HG02970 (cell line): ENCODE measurements around the gene RBPJL.

Source experiments
- ATAC-seq: cut with Tn5 transposase; IDR thresholded peaks from one replicate; pipeline ENCODE4 v1.9.1; 2021; ENCODE audit warnings: mild to moderate bottlenecking, moderate library complexity, moderate number of reproducible peaks; ENCODE audit not compliant: unreplicated experiment, low FRiP score

Gene RBPJL

GRCh38 chr20:45306431-45306982 is at the start of gene RBPJL:
TSS of gene RBPJL (plus strand) at chr20:45306840. CDS start at chr20:45306923, 83 bp downstream.
- no peak for ATAC-seq

GRCh38 chr20:45257161-45257560 is 49.5 kb upstream of the RBPJL start:
- no peak for ATAC-seq

DNA sequence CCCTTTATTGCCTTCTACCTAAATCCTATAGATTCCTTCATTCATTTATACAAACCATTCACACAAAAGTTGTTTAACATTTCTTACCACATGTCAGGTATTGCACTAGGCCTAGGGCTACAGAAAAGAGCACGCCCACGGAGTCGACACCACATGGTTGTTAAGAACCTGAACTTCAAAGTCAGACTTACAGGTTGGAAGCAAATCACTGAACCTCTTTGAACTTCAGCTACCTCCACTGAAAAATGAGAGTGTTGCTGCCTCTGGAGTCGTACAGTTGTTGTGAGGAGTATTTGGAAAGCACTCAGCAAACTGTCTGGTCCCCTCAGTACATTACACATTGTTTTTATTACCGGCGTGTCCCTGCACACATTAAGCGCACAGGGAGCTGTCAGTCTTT is 48.9 kb upstream of the RBPJL start:
- ATAC-seq = no peak

DNA sequence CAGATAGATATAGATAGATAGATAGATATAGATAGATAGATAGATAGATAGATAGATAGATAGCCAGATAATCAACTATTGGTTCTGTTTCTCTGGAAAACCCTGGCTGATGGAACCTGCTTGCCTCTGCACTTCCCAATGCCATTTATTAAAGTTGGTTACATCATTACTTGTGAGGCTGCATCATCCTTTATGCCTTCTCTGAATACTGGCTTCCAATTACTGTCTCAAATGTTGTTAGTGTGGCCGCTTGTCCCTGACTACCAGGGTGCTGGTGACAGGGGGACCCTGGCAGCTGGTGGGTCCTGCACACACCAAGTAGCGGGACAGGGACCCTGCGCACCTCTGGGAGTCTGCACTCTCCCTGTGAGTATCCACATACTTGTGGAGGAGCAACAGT is 48.4 kb upstream of the RBPJL start:
- no peak for ATAC-seq

DNA sequence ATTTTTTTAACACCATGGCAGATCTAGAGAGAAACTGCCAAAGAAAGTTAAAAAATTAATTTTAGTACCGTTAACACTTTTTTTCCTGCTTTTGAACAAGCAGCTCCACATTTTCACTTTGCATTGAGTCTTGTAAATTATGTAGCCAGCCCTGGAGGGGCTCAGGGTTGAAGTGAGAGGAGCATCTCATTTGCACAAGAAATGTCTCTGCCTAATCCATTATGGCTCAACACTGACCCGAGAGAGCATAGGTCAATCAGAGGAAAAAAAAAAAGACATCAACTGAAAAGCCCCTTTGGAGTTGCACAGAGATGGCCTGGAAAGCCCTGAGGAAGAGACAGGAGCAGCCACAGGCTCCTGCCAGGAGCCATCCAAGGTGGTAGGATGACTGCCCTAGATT is 48.0 kb upstream of the RBPJL start:
- ATAC-seq = no peak

GRCh38 chr20:45263556-45264266 is 42.9 kb upstream of the RBPJL start:
- no peak for ATAC-seq

- ATAC-seq = no peak
Observed at GRCh38 chr20:45266977-45267376, 39.7 kb upstream of the RBPJL start.

- no peak for ATAC-seq
Observed at GRCh38 chr20:45268531-45268930, 38.1 kb upstream of the RBPJL start.

GRCh38 chr20:45269056-45269455 is 37.6 kb upstream of the RBPJL start:
- ATAC-seq = no peak

- ATAC-seq = no peak
Observed at GRCh38 chr20:45269754-45270270, 36.8 kb upstream of the RBPJL start.

- ATAC-seq = no peak
Observed at GRCh38 chr20:45275338-45275737, 31.3 kb upstream of the RBPJL start.

DNA sequence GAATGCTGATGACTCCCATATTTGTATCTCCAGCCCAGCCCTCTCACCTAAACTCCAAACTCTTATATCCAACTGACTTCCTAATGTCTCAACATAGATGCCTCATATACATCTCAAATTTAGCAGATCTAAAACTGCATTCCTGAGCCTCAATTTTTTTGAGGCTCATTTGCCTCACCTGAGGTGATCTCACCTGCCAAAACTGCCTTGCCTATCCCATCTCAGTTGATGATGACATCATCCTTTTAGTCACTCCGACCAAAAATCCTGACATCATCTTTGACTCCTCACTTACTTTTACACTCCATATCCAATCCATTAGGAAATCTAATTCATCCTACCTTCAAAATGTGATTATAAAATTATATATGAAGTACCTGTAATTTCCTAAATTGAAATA is 26.6 kb upstream of the RBPJL start:
- ATAC-seq = no peak

DNA sequence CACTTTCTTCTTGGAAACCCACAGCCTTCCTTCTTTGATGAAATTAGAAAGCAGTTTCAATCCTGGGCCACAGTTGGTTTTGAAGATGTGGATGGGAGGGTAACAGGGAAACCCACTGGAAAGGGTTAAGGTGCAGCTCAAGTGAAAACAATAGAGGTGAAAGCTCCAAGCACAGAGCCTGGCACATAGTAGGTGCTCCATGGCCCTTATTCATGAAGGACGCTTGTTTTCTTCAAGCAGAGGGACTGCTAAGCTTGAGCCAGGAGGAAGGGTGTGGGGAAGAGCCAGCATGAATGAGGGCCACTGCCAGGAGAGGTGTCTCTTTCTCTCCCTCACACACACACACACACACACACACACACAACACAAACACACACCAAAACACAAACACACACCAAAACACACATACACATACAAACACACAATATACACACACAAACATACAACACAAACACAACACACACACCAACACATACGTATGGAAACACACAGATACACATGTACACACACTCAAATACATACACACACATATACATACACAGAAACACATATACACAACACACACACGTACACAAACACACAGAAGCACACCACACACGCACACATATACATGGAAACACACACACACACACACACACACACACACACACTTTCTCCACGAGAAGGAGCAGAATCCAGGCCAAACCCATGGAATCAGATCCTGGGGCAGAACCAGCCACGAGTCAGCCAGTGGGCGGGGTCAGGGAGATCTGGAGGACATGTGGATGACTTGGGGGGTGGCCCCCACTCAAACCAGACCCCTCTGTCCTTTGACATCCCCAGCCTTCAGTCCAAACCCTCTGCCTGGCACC is 23.7 kb upstream of the RBPJL start:
- no peak for ATAC-seq

- ATAC-seq = no peak
Observed at GRCh38 chr20:45283551-45284057, 23.0 kb upstream of the RBPJL start.

- no peak for ATAC-seq
Observed at GRCh38 chr20:45288376-45288775, 18.3 kb upstream of the RBPJL start.

GRCh38 chr20:45288860-45289259 is 17.8 kb upstream of the RBPJL start:
- ATAC-seq = no peak

DNA sequence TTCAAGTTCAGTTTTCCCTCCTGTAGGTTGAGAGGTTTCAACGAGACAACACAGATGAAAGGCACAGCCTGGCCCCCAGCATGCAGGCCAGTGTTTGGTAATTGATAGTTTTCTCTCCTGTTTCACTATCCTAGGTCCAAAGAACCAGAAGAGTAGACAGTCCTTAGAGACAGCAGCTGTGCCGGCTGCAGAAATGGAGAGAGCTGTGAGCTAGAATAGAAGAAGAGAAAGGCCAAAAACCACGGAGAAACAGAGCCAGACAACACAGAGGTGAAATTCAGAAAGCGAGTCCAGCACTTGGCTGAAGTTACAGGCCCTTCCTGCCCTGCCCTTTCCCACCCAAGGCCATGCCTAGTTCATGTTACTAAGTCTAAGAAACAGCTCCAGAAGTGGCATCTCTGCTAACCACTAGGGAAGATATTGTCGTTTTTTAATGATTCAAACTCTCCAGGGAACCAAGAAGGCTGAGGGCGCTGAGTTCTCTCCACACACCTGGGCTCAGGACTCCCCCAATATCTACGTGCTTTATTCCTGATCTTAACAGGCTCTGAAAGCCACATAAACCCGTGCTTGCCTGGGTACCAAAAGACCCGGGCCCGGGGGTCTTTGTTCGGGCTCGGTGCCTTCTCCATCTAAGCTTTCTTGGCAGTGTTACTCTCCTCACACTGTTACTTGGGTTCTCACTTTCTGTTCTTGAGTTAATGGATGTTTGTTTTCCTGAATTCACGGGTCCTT is 16.5 kb upstream of the RBPJL start:
- no peak for ATAC-seq

GRCh38 chr20:45290677-45291355 is 15.8 kb upstream of the RBPJL start:
- ATAC-seq = no peak

GRCh38 chr20:45291526-45291925 is 15.1 kb upstream of the RBPJL start:
- no peak for ATAC-seq

- no peak for ATAC-seq
Observed at GRCh38 chr20:45292343-45292742, 14.3 kb upstream of the RBPJL start.
